Gastroesophageal sphincter (tissue), 4 donors: ENCODE data around the gene SLC39A2. TPM values are rescaled to one million over a fixed set of nuclear protein-coding genes. Genes with fewer than 3 reads are reported as not detected.
A peak's percentile ranks its signal among the peaks of the same experiment; 100 is the strongest.

Experiments
- ATAC-seq: fragments of 150-250 bp; one replicate; pipeline ENCODE4 v1.9.1; 2016; ENCODE audit warnings: mild to moderate bottlenecking, moderate library complexity
- H3K27ac ChIP-seq, 4 donors: fragments of 200-600 bp; sonication (generic) in 3 of 4; 1 replicate in 3 of 4; 2 replicates in 1 of 4; pipeline ENCODE4 v1.5.1; 2016 to 2019
- H3K27me3 ChIP-seq: fragments of 200-600 bp; sonication (generic); one replicate; pipeline ENCODE4 v1.5.1; 2019
- H3K36me3 ChIP-seq, 2 donors: fragments of 200-600 bp; sonication (generic); one replicate each; pipeline ENCODE4 v1.5.1; 2019; ENCODE audit warnings: control low read depth in 1 of 2
- H3K4me1 ChIP-seq, 3 donors: fragments of 200-600 bp; sonication (generic); 1 replicate in 2 of 3; 2 replicates in 1 of 3; pipeline ENCODE4 v1.5.1; 2016 to 2019; ENCODE audit warnings: control low read depth in 2 of 3
- H3K4me3 ChIP-seq, 2 donors: fragments of 200-600 bp; sonication (generic); one replicate each; pipeline ENCODE4 v1.5.1; 2019; ENCODE audit warnings: mild to moderate bottlenecking in 1 of 2, moderate library complexity in 1 of 2
- H3K9me3 ChIP-seq, 3 donors: fragments of 200-600 bp; sonication (generic); one replicate each; pipeline ENCODE4 v1.5.1; 2017 to 2019; ENCODE audit warnings: control low read depth in 2 of 3
- EP300 ChIP-seq: sonication (generic); formaldehyde crosslinking; IDR thresholded peaks from one replicate; pipeline ENCODE4 v1.6.1; 2017; ENCODE audit warnings: antibody characterized with exemption, mild to moderate bottlenecking
- POLR2A ChIP-seq, 2 donors: fragments of 450-650 bp; IDR thresholded peaks; one replicate each; pipeline ENCODE4 v1.6.1; 2017; ENCODE audit warnings: antibody characterized with exemption in 2 of 2, mild to moderate bottlenecking in 2 of 2, moderate library complexity in 1 of 2
- POLR2AphosphoS5 ChIP-seq: sonication (generic); formaldehyde crosslinking; IDR thresholded peaks from one replicate; pipeline ENCODE4 v1.6.1; 2017; ENCODE audit warnings: antibody characterized with exemption
- WGBS, 2 donors: methylation state at CpG; one replicate each; pipeline ENCODE4 v1.1.5; 2018; ENCODE audit warnings: low coverage in 1 of 2; 5-methylcytosine and 5-hydroxymethylcytosine counted together
- total RNA-seq, 4 donors: library from RNA; depleted of rRNA; stranded (reverse); fragments of >200 nt; gene quantifications; one replicate each; pipeline ENCODE4 v1.1.0, GENCODE V29; 2016
- TF ChIP-seq, protein P1 (sequence below), 4 experiments: fragments of 200-600 bp in 2 of 4; fragments of 450-650 bp in 2 of 4; sonication (generic) in 1 of 4; IDR thresholded peaks; one replicate each; pipeline ENCODE4 v1.5.1; 2017 to 2019; ENCODE audit warnings: antibody characterized with exemption in 4 of 4, mild to moderate bottlenecking in 2 of 4, moderate library complexity in 2 of 4

The SLC39A2 gene
- total RNA-seq, 4 donors from 2014 or later, result 0.59 TPM; not detected in 3

DNA sequence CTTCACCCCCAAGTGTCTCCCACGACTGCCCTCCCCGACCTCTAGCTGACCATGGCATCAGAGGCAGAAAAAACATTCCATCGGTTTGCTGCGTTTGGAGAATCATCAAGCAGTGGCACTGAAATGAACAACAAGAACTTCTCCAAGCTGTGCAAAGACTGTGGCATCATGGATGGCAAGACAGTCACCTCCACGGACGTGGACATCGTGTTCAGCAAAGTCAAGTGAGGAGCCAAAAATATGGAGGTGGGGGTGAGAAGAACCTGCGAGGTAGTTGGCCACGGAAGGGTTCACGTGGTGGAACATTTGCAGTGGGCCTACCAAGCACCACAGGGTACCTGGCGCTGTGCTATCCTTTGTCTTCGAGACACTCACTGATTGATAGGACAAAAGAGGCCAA, 31.4 kb downstream of the SLC39A2 start:
- Histone ChIP-seq H3K27me3 (no peaks in the 10 kb centered on the region), H3K4me1 (peaks cover 0 to 17% (median 5%) of the 10 kb centered on the region in 3 donors), H3K27ac (no peak overlapping the region), H3K9me3 (no peaks in the 10 kb centered on the region), H3K4me3 (no peak overlapping the region), H3K36me3 (no peaks in the 10 kb centered on the region)
- 76 to 88% methylated on average over 5 to 7 of the region's 12 CpGs for WGBS, 2 donors
- TF ChIP-seq POLR2A (IDR thresholded peaks at IDR 0.05), result no peak
- TF ChIP-seq EP300, result no peak
- TF ChIP-seq, protein P1, sequence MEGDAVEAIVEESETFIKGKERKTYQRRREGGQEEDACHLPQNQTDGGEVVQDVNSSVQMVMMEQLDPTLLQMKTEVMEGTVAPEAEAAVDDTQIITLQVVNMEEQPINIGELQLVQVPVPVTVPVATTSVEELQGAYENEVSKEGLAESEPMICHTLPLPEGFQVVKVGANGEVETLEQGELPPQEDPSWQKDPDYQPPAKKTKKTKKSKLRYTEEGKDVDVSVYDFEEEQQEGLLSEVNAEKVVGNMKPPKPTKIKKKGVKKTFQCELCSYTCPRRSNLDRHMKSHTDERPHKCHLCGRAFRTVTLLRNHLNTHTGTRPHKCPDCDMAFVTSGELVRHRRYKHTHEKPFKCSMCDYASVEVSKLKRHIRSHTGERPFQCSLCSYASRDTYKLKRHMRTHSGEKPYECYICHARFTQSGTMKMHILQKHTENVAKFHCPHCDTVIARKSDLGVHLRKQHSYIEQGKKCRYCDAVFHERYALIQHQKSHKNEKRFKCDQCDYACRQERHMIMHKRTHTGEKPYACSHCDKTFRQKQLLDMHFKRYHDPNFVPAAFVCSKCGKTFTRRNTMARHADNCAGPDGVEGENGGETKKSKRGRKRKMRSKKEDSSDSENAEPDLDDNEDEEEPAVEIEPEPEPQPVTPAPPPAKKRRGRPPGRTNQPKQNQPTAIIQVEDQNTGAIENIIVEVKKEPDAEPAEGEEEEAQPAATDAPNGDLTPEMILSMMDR (IDR thresholded peaks at IDR 0.05), result no peak
- no peak for TF ChIP-seq POLR2AphosphoS5
- ATAC-seq, result no peak

DNA sequence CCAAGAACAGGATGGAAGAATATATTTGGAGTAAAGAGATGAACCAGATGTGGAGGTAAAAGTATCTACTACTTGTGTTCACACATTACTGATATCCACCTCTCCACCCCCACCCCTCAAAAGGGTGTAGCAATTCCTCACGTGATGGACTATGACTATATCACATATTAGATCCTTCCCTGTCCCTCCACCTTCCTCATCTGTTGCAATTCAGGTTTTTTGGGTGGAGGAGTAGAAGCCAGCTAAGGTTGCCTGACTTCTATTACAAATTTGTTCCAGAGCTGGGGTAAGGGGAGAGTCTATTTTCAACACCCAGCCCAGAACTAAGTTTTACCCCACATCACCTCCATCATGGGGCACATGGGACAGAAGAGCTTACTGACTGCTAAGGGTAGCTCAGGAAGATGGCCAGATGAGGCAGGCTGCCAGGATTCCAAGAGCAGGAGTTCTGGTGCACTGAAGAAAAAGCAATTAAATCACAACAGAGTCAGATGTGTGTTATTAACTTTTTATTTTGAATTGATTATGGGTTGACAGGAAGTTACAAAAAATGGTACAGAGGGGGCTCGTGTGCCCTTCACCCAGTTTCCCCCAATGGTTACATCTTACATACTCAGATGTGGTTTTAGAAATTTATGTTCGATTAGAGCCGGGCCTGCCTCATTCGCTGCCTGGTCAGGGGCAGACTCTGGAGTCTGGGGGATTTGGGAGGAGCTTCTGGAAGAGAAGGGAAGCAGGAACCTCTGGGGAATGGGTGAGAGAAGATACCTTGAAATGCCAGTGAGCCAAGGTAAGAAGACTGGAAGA, 33.4 kb downstream of the SLC39A2 start:
- no peak for TF ChIP-seq EP300
- no peak for TF ChIP-seq POLR2A (IDR thresholded peaks at IDR 0.05)
- no peak for TF ChIP-seq POLR2AphosphoS5
- TF ChIP-seq, protein P1 (IDR thresholded peaks at IDR 0.05), result no peak
- no peaks in the 10 kb centered on the region for H3K4me1 ChIP-seq
- no peaks in the 10 kb centered on the region for H3K27me3 ChIP-seq
- no peak overlapping the region for H3K27ac ChIP-seq
- no peaks in the 10 kb centered on the region for H3K9me3 ChIP-seq
- 50 to 90% methylated on average over 1 to 5 of the region's 5 CpGs for WGBS, 2 donors
- H3K36me3 ChIP-seq, result no peaks in the 10 kb centered on the region
- no peak for ATAC-seq
- H3K4me3 ChIP-seq, result no peak overlapping the region

DNA sequence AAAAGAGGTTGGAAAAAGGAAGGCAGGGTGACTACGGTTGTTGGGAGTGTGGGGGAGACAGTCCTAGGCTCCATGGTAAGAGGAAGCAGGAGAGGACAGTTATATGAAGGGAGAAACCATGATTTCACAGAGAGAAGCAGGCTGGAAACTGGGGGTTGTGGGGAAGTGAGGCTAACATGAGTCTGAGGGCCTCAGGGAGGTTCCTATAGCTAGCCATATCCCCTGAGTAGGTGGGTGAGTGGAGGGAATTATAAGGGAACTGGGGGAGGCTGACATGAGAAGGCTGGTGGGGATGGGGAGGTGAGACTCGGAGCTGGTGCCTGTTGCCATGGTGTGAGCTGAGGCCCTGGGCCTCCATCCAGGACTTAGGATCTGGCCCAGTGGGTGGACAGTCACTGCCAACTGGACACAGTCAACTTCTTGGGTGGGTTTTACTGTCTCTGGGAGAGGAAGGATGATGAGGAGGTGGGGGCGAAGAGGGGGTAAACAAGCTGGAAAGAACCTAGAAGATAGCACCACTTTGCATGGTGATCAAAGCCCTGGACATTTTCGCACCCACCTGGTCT, 34.1 kb downstream of the SLC39A2 start:
- peaks cover 0 to 4% (median 1%) of the 10 kb centered on the region in 3 donors for H3K4me1 ChIP-seq
- WGBS, 2 donors, result 72 to 100% methylated on average over 3 of the region's 4 CpGs
- H3K27ac ChIP-seq, result no peak overlapping the region
- no peaks in the 10 kb centered on the region for H3K9me3 ChIP-seq
- ATAC-seq, result no peak
- no peak overlapping the region for H3K4me3 ChIP-seq
- no peak for TF ChIP-seq EP300
- TF ChIP-seq POLR2AphosphoS5, result no peak
- TF ChIP-seq POLR2A (IDR thresholded peaks at IDR 0.05), result no peak
- TF ChIP-seq, protein P1 (IDR thresholded peaks at IDR 0.05), result no peak
- no peaks in the 10 kb centered on the region for H3K36me3 ChIP-seq
- no peaks in the 10 kb centered on the region for H3K27me3 ChIP-seq

DNA sequence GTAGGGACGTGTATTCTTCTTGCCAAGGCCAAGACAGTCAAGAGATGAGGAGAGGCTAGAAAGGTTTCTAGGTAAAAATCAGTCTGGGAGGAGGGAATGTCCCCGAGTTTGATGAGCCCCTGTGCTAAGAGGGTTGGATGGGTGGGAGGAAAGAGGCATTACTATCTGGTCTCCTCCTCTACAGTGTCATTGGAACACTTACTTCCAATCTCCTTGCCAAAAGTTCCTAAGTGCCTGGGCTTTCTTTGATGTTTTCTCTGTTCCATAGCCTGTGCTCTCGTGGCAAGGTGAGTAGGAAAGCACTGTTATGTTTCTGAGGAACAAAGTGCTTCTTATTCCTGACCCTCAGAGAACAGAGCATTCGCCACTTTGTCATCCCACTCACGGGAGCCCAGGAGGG, 35.6 kb downstream of the SLC39A2 start, which contains the start of gene RNASE13:
RNASE13 (minus strand) TSS at position 101 of the 400 bp plus-strand sequence. CDS start 519 bp downstream, outside the sequence.
- peaks cover 11 to 19% (median 14%) of the 10 kb centered on the region in 3 donors for H3K4me1 ChIP-seq
- H3K27ac ChIP-seq, result no peak within 1 kb of the TSS
- H3K4me3 ChIP-seq, result no peak within 1 kb of the TSS
- no peak for ATAC-seq
- H3K27me3 ChIP-seq, result no peaks in the 10 kb centered on the region
- no peaks in the 10 kb centered on the region for H3K9me3 ChIP-seq
- WGBS, 2 donors, result 79 to 87% methylated on average over 2 to 3 of the region's 5 CpGs
- TF ChIP-seq EP300, result no peak
- no peaks in the 10 kb centered on the region for H3K36me3 ChIP-seq

DNA sequence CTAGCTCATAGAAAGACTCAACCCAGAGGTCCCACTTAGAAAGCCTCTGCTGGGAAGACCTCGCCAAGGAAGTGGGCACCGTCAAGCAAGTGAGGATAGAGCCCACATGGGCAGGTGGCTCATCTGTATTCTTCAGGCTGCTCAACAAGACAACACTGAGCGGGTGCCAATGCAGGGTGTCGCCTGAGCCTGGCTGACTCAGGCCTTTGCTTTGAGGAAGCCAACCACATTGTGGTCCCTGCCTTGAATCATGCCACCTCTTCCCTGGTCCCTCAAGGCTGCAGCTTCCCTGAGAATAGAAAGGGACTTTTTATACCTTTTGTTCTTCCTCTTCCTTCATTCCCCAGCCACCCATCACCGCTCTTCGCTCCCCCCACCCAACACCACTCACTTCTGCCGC, 37.7 kb downstream of the SLC39A2 start:
- peak overlapping the region in 2 of 4 donors; percentile 7 to 21 for H3K27ac ChIP-seq
- ATAC-seq, result no peak
- no peak overlapping the region for H3K4me3 ChIP-seq
- no peaks in the 10 kb centered on the region for H3K36me3 ChIP-seq
- TF ChIP-seq POLR2AphosphoS5 (no peak), POLR2A (IDR thresholded peaks at IDR 0.05) (no peak)
- TF ChIP-seq, protein P1 (IDR thresholded peaks at IDR 0.05), result no peak
- H3K4me1 ChIP-seq, result peaks cover 14 to 26% (median 17%) of the 10 kb centered on the region in 3 donors
- no peaks in the 10 kb centered on the region for H3K9me3 ChIP-seq
- no peaks in the 10 kb centered on the region for H3K27me3 ChIP-seq
- WGBS, 2 donors, result 85 to 90% methylated on average over 3 to 5 of the region's 7 CpGs
